KBM-7 (cell line): Measurements from ENCODE around the gene SLCO3A1.

ENCODE experiments used
- DNase-seq: peaks from one replicate; pipeline ENCODE4 v3.0.0-alpha.2; 2015
- in situ Hi-C: fragments of 300-500 bp; cut with MboI; formaldehyde crosslinking; loops from 2 replicates; pipeline ENCODE4 v1.14.3; 2020; ENCODE audit warnings: low sequenced_read_pairs, low pct_unique_long_range_greater_than_20kb, mixed read lengths

Gene SLCO3A1

DNA sequence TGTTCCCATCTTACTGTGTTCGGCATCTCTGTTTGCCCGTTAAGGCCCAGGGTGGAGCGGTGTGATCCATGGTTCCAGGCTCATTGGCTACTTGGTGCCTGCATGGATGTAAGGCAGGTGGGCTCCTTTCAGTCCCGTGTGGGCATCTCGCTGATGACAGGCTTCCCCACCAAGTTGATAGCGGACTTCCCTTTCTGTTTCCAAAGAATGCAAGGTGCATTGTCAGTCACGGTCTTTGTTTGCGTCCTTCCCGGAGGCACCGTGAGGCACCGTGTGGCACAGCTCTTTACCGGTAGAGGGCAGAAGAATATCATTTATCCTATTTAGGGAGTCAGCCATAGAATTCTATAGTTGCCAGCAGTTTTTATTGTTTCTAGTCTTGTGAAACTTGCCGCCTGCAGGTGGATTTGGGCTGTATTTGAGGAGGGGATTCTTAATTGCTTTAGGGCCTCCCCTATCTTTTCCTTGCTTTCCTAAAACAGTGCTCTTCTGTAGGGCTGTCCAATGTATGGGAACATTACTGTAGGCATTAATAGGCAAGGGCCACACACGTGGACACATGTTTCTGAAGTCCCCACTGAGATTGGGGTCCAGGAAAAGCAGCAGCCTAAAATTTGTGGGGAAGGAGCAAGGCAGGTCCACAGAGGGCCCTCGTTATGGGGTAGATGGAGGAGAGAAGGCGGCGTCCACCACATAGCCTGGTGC lies 244.1 kb downstream of the SLCO3A1 start:
- DNase-seq: peak; percentile 65
- in situ Hi-C loops: loop anchor here (25.0 kb wide), 1 partner anchor 785 kb away; no protein-coding TSS in a partner anchor

DNA sequence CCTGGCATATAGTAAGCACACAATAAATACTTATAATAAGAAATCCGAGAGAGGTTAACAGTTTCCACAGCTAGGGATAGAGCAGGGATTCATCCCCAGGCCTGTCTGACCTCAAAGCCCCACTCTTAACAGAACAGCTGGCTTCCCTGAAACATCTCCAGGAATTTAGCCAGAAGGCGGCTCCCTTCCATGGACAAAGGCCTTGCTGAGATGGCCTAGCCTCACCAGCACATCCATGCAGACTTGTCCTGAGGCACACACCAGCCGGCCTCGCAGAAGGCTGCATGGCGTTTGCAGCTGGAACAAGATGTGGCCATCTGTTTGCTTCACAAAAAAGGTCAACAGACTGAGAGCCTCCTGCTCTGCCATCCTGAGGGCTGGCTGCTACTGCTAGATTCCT lies 245.4 kb downstream of the SLCO3A1 start:
- DNase-seq: no peak
- in situ Hi-C loops: loop anchor here (25.0 kb wide), 1 partner anchor 787 kb away; no protein-coding TSS in a partner anchor

DNA sequence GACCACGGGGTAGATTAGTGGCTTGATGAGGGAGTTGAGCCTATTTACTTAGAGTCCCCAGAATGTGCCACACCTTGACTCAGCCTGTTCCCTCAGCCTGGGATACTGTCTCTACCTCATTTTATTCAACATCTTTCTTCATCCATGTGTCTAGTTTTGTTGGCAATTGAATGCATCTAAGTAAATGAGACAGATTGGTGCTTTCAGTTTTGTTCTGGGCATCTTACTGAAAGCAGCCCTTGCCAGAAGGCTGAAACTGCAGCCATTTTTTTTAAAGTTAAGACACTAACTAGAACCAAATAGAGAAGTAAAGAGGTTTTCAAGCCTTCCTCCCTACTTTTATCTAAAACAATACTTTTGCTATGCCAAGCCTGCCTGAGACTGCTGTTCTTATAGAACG lies 246.8 kb downstream of the SLCO3A1 start:
- no peak for DNase-seq
- in situ Hi-C loops: loop anchor here (25.0 kb wide), 1 partner anchor 612 kb away; no protein-coding TSS in a partner anchor

DNA sequence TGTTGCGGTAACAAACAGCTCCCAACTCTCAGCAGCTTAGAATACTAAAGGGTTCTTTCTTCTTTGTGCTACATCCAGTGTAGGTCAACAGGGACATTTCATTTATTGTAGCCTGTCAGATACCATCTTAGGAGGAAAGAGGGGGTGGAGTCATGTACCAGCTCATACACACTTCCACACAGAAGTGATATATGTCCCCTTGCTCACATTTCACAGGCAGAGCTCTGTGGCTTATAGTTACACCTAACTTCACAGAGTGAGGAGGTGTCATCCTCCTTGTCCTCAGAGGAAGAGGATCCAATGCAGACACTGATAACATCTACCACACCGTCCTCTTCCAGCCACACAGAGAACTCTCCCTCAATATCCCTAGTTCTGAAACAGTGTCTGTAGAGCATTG lies 247.2 kb downstream of the SLCO3A1 start:
- no peak for DNase-seq
- in situ Hi-C loops: loop anchor here (25.0 kb wide), 1 partner anchor 612 kb away; no protein-coding TSS in a partner anchor

DNA sequence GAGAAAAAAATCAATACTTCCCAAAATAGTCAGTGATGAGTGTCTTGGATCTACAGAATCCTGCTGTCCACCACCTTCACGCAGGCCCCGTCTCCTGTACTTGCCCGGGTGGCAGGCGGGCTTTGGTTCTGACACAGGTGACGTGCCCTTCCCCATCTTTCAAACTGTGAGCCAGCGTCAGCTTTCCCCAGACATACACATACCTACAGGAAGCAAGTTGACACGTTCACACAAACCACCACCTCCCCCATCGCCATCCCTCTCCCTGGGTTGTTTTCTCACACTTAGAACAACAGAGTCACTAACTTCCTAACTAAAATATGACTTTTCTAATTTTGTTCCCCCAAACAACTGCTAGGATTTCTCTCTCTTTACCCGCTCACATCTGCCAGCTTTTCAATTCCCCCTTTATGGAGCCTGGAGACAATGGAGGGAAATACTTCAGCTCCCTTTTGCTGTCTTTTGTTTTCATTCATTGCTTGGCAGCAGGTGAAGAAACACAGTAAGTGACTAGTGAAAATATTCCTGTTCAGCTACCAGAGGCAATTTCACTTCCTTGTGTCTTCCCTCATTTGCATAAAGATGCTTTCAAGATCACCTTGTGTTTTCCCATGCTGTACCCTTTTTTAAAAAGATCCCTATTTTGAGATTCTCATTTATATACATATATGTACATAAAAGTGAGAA lies 248.3 kb downstream of the SLCO3A1 start:
- no peak for DNase-seq
- in situ Hi-C loops: loop anchor here (25.0 kb wide), 1 partner anchor 610 kb away; no protein-coding TSS in a partner anchor

DNA sequence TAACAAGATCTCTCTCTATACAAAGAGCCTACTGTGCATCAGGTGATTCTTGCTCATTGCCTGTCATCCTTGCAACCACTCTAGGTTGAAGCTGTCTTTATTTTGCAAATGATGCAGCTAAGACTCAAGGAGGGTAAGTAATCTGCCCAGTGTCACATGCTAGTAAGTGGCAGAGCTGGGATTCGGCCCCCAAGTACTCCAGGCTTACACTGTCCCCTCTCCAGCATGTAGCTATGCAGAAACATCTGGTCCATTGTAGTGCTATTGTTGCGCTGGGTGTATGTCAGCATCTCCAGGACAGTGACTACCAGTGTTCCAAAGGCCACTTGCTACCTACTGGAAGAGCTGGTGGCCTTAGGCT lies 248.9 kb downstream of the SLCO3A1 start:
- no peak for DNase-seq
- in situ Hi-C loops: loop anchor here (25.0 kb wide), 1 partner anchor 610 kb away; no protein-coding TSS in a partner anchor

DNA sequence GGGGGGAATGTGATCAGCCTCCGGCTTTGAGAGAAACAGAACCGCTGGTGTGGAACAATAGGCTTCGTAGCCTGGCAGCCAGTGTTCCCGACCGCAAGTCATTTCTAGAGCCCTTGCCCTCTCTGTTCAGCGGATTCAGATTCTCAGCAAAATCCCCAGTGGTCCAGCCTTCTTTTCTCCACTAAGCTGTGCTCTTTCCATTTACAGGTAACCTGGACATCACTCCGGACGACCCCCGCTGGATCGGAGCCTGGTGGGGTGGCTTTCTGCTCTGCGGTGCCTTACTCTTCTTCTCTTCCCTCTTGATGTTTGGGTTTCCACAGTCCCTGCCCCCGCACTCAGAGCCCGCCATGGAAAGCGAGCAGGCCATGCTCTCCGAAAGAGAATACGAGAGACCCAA lies 250.6 kb downstream of the SLCO3A1 start:
- in situ Hi-C loops: loop anchor here (25.0 kb wide), 1 partner anchor 608 kb away; no protein-coding TSS in a partner anchor

DNA sequence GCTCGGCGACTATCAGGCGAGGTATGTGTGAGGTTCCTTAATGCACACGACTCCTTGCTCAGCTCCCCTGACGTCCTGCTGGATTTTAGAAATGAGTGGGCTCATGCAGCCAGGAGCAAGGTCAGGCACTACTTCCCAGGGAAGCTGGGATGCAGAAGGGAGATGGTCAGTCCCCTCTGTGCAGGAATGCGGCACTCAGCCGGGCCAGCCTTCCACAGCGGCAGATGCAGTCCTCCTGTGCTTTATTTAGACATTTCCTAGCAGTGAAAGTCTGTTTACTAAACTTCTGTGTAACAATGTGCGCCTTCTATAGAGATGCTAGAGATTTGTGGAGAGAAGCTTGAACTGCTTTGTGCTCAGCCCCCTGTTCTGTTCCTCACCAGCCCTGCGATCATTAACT lies 252.1 kb downstream of the SLCO3A1 start:
- in situ Hi-C loops: loop anchor here (25.0 kb wide), 1 partner anchor 607 kb away; no protein-coding TSS in a partner anchor

More for the DNA sequence above, 250.6 kb downstream of the SLCO3A1 start:
- no peak for DNase-seq

DNA sequence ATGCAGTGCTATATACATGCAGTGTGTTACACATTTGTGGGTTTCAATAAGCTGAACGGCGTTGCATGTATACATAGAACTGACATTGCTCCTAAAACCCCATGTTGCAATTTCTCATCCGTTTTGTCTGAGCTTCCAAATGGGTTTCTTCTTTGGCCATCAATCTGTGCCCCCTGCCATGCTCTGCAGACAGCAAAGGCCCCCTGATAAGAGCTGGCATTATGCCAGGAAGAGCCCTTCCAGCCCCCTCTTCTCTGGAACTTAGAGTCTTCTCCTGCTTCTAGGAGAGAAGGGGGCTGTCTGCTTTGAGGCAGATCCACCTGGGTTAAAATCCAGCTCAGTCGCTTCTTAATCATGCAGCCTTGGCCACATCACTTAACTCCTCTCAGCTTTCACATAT lies 254.0 kb downstream of the SLCO3A1 start:
- in situ Hi-C loops: loop anchor here (25.0 kb wide), 1 partner anchor 605 kb away; no protein-coding TSS in a partner anchor
- no peak for DNase-seq

More for the DNA sequence above, 252.1 kb downstream of the SLCO3A1 start:
- no peak for DNase-seq

DNA sequence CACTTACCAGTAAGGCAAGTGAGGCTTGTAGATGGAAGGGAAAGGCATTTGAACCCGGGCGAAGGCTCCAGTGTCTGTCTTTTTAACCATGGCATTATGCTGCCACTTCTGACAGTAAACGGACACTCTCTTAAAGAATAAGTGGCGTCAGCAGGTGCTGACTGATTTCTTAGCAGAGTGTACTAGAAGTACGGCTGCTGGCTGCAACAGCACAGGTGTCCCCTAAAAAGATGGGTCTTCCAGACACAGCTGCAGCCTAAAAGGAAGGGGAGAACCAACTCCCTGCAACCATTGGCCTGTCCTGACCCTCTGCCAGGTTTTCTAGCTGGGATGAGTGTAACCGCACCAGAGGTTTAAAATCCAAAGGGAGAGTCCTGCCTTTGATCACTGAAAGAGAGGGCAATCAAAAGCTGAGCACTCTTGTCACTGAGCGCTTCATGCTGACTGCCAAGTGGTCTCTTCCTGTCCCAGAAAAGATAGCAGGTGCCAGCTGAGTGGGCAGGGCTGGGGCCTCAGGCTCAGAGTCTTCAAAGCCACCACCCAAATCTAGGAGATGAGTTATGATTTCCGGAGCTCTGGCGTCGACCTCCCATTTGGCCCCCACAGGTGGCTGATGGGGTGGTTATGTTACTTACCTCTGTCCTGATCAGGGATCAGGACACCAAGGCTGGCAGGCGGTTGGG lies 255.8 kb downstream of the SLCO3A1 start:
- no peak for DNase-seq
- in situ Hi-C loops: loop anchor here (25.0 kb wide), 1 partner anchor 603 kb away; no protein-coding TSS in a partner anchor

DNA sequence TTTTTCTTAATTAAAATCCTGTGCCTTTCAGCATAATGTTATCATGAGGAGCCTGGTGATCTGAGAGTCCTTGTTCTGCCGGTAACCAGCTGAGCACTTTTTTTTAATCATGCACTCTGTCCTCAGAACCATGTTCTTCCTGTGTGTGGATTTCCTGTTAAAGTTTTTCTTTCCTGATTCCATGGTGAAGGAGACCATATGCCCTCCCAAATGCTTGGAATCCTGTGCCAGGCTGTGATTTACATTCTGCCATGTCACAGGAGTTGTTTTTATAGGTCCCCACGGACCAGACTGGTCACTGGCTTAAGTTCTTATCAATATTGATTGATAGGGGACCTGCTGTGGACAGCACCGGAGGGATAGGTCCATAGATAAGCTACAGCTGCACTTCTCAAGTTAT lies 257.8 kb downstream of the SLCO3A1 start:
- in situ Hi-C loops: loop anchor here (25.0 kb wide), 1 partner anchor 601 kb away; no protein-coding TSS in a partner anchor
- no peak for DNase-seq

DNA sequence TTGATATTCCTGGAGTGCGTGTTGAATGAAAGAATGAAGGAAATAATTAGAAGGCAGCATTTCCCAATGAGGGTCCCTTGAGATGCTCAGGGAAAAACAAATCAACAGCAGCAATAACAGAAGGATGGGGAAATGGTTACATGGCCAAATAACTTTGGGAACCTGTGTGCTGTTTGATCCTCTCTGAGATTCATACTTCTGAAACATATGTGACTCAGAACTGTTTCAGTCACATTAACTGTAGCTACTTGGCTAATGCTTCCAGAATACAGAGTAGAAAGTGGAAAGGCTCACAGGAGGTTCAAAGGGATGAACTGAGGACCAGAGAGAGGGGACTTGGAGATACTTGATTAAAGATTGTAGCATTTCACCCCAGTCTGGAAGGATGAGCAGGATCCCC lies 258.2 kb downstream of the SLCO3A1 start:
- DNase-seq: no peak
- in situ Hi-C loops: loop anchor here (25.0 kb wide), 1 partner anchor 601 kb away; no protein-coding TSS in a partner anchor

DNA sequence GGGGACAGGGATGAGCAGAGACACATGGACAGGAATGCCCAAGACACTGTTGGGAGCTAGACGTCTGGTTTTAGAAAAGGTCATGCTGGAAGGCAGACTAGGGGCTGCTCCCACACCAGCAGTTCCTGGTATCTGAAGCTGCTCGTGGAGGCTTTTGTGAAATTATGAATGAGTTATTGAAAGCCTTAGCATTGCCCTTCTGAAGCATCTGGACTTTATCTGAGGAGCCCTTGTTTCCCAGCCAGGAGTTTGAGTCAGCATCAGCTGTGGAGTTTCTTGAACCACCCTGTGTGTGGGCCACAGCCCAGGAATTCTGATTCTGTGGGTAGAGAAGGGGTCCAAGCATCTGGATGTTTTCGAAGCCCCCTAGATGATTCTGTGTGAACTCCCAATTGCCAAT lies 258.7 kb downstream of the SLCO3A1 start:
- DNase-seq: no peak
- in situ Hi-C loops: loop anchor here (25.0 kb wide), 1 partner anchor 600 kb away; no protein-coding TSS in a partner anchor

DNA sequence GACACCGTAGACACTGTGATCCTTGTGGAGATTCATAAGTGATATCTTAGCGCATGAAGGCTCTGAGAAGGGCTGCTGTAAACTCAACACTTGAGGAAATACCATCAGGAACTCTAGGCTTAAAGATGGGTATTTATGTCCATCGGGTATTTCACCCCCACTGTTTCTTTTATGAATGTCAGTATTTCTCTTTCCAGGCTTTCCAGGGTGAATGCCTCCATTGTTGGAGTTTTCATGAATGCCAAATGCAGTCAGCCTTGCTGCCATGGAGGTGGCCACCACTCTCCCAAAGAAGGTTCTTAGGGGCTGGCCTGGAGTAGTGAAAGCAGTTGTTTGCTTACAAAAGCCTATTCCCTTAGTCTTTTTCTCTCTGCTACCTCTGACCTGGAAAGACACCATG lies 259.2 kb downstream of the SLCO3A1 start:
- in situ Hi-C loops: loop anchor here (25.0 kb wide), 1 partner anchor 600 kb away; no protein-coding TSS in a partner anchor
- no peak for DNase-seq

DNA sequence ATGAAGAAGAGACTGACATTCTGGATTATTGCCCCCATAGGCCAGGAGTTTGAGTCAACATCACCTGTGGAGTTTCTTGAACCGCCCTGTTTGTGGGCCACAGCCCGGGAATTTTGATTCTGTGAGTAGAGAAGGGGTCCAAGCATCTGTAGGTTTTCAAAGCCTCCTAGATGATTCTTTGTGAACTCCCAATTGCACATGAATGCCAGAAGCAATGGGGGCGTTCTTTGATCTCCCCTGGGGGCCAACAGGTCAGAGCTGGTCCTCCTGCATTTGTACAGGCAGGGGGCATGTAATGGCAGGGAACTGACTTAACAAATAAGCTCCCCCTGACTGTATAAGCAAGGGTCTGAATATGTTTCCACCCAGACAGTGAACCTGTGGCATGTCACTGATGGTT lies 260.3 kb downstream of the SLCO3A1 start:
- in situ Hi-C loops: loop anchor here (25.0 kb wide), 1 partner anchor 598 kb away; no protein-coding TSS in a partner anchor

DNA sequence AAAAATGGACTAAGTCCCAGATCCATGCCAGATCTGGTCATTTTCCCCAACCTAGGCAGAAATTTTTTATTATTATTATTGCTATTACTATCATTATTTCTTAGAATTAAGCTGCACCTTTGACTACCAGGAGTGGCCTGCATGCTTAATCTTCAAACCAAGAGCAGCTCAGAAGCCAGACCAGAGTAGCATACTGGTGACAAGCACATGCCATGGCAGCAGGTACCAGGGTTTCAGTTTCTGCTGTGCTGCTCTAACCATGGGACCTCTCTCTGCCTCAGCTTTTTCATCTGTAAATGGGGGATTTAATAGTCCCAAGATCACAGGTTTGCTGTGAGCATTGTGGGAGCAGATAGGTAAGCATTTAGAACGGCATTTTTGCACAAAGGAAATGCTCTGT lies 262.3 kb downstream of the SLCO3A1 start:
- in situ Hi-C loops: loop anchor here (25.0 kb wide), 1 partner anchor 596 kb away; no protein-coding TSS in a partner anchor
- no peak for DNase-seq

More for the DNA sequence above, 260.3 kb downstream of the SLCO3A1 start:
- no peak for DNase-seq

DNA sequence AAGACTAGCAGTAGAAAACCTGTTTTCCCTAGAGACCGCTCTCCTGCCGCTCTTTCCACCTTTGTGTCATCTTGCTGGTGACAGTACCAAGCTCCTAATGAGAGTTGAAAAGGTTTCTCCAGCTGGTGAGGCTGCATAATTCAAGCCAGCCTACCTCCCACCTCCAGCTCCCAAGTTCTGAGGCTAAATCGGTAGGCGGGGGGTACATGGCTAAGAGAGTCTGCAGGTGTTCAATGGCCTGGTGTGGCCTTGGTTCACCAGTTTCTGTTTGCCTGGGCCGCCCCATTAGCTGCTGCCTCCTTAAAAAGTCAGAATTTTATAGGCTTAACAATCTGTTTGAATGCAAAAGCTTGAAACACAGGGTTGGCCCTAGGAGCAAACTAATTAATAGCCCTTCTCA lies 262.8 kb downstream of the SLCO3A1 start:
- in situ Hi-C loops: loop anchor here (25.0 kb wide), 1 partner anchor 596 kb away; no protein-coding TSS in a partner anchor
- no peak for DNase-seq

DNA sequence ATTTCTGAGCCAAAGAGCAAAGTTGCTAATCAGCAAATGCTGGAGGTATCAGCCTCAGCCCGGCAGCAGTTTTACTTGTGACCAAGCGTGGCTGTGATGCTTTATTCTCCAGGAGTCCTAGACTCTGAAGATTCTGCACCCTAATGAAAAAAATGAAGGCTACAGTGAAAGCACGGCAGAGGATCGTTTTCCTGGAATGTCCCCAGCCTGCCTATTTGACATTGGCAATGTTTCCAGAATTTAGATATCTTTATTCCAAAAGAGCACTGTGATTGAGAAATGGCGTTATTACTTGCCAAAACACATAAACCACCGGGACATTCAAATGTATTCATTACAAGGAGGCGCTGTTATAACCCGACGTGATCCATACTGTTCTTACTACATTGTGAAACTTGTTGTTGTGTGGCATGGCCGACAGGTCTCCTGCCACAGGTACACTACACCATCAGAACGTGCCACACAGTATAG lies 263.8 kb downstream of the SLCO3A1 start:
- DNase-seq: no peak
- in situ Hi-C loops: loop anchor here (25.0 kb wide), 1 partner anchor 595 kb away; no protein-coding TSS in a partner anchor
